B cell (primary cell): ENCODE data around the gene SYT6. TPM values are rescaled to one million over a fixed set of nuclear protein-coding genes. Genes with fewer than 3 reads are reported as not detected.

Experiments
- ATAC-seq: fragments of 200-7000 bp; cut with Tn5 transposase; one replicate; pipeline ENCODE4 v1.10.0; 2021; ENCODE audit warnings: low read depth, mild to moderate bottlenecking, moderate number of reproducible peaks, moderate library complexity
- CTCF ChIA-PET: fragments of 350-600 bp; sonication (Branson Sonifier 250); formaldehyde crosslinking; loops from one replicate; lab custom pipeline; 2021; ENCODE audit warnings: antibody characterized with exemption, inconsistent platforms; lab: Charles Lee
- POLR2A ChIA-PET: fragments of 350-600 bp; sonication (Branson Sonifier 250); formaldehyde crosslinking; loops from one replicate; lab custom pipeline; 2021; ENCODE audit warnings: antibody characterized with exemption; lab: Charles Lee
- DNase-seq: peaks from one replicate; pipeline ENCODE4 v3.0.0; 2013
- H2AFZ ChIP-seq: 2 replicates; pipeline ENCODE4 v1.6.1; 2012; ENCODE audit warnings: mild to moderate bottlenecking, low read depth, low read length; ENCODE audit not compliant: insufficient read depth, poor library complexity, severe bottlenecking
- H3K27ac ChIP-seq, 2 donors: 1 replicate in 1 of 2; 2 replicates in 1 of 2; pipeline ENCODE4 v1.5.1; 2012 to 2013; ENCODE audit warnings: low read length in 2 of 2, mild to moderate bottlenecking in 2 of 2, moderate library complexity in 1 of 2
- H3K27me3 ChIP-seq, 4 experiments: fragments of 200-600 bp in 1 of 4; sonication (generic) in 1 of 4; replicated peaks in 1 of 4; 1 replicate in 2 of 4; 2 replicates in 2 of 4; pipeline versions ENCODE4 v1.6.1 to v1.7.0; 2013 to 2016; ENCODE audit warnings: low read length in 3 of 4, mild to moderate bottlenecking in 2 of 4, mixed read lengths in 1 of 4, moderate library complexity in 1 of 4; ENCODE audit not compliant: insufficient read depth in 4 of 4, control insufficient read depth in 3 of 4; ENCODE audit errors: control extremely low read depth in 1 of 4
- H3K36me3 ChIP-seq, 2 experiments: replicated peaks in 1 of 2; 1 replicate in 1 of 2; 2 replicates in 1 of 2; pipeline versions ENCODE4 v1.6.1 to v1.7.1; 2013; ENCODE audit warnings: low read length in 1 of 2; ENCODE audit not compliant: insufficient read depth in 2 of 2, control insufficient read depth in 1 of 2; ENCODE audit errors: control extremely low read depth in 1 of 2, extremely low read depth in 1 of 2
- H3K4me1 ChIP-seq, 2 donors: fragments of 200-600 bp in 1 of 2; sonication (generic) in 1 of 2; 1 replicate in 1 of 2; 2 replicates in 1 of 2; pipeline versions ENCODE4 v1.5.1 to v1.6.1; 2013 to 2017; ENCODE audit warnings: low read length in 2 of 2; ENCODE audit not compliant: control insufficient read depth in 2 of 2, insufficient read depth in 2 of 2
- H3K4me2 ChIP-seq: replicated peaks from 2 replicates; pipeline ENCODE3; 2012; ENCODE audit warnings: mild to moderate bottlenecking, low read depth, low read length; ENCODE audit not compliant: poor library complexity, severe bottlenecking
- H3K4me3 ChIP-seq, 5 experiments: fragments of 200-600 bp in 1 of 5; sonication (generic) in 1 of 5; 1 replicate in 3 of 5; 2 replicates in 2 of 5; pipeline versions ENCODE4 v1.5.1 to v1.7.0; 2011 to 2016; ENCODE audit warnings: low read length in 4 of 5, mild to moderate bottlenecking in 4 of 5, low read depth in 2 of 5, control low read depth in 1 of 5, moderate library complexity in 1 of 5; ENCODE audit not compliant: insufficient read depth in 1 of 5; ENCODE audit errors: control extremely low read depth in 1 of 5, extremely low read depth in 1 of 5
- H3K79me2 ChIP-seq: fragments of 200-600 bp; sonication (generic); one replicate; pipeline ENCODE4 v1.6.0; 2016; ENCODE audit warnings: low read length; ENCODE audit not compliant: control insufficient read depth, insufficient read depth
- H3K9ac ChIP-seq: fragments of 200-600 bp; sonication (generic); 2 replicates; pipeline ENCODE4 v1.6.1; 2017; ENCODE audit warnings: mild to moderate bottlenecking, low read length, moderate library complexity
- H3K9me3 ChIP-seq, 3 donors: one replicate each; pipeline versions ENCODE4 v1.6.1 to v1.7.1; 2013; ENCODE audit warnings: low read length in 2 of 3; ENCODE audit not compliant: control insufficient read depth in 2 of 3, insufficient read depth in 1 of 3; ENCODE audit errors: control extremely low read depth in 1 of 3
- H4K20me1 ChIP-seq: 2 replicates; pipeline ENCODE4 v1.6.0; 2012; ENCODE audit warnings: mild to moderate bottlenecking, low read length; ENCODE audit not compliant: insufficient read depth, control insufficient read depth, poor library complexity, severe bottlenecking
- H3K27ac Mint-ChIP-seq: one replicate; pipeline ENCODE4 v1.8.0; 2021; ENCODE audit warnings: mixed read lengths
- H3K27me3 Mint-ChIP-seq: one replicate; pipeline ENCODE4 v1.8.0; 2021; ENCODE audit warnings: mixed read lengths
- H3K4me1 Mint-ChIP-seq: one replicate; pipeline ENCODE4 v1.8.0; 2021; ENCODE audit warnings: mixed read lengths
- H3K4me3 Mint-ChIP-seq: one replicate; pipeline ENCODE4 v1.8.0; 2021; ENCODE audit warnings: mixed read lengths
- H3K9me3 Mint-ChIP-seq: one replicate; pipeline ENCODE4 v1.8.0; 2022; ENCODE audit warnings: mixed read lengths; ENCODE audit not compliant: insufficient read depth
- CTCF ChIP-seq: fragments of 200-600 bp; IDR thresholded peaks from one replicate; pipeline ENCODE4 v1.8.0; 2022; ENCODE audit warnings: antibody characterized with exemption, mild to moderate bottlenecking
- EZH2 ChIP-seq: IDR thresholded peaks from 2 replicates; pipeline ENCODE4 v1.6.1; 2012; ENCODE audit warnings: borderline replicate concordance, low read depth, mild to moderate bottlenecking, moderate library complexity, low read length; ENCODE audit not compliant: insufficient read depth, poor library complexity, severe bottlenecking
- WGBS: methylation state at CpG from one replicate; pipeline ENCODE4 v1.1.5; 2013; ENCODE audit warnings: missing lambda C conversion rate; ENCODE audit not compliant: insufficient coverage; 5-methylcytosine and 5-hydroxymethylcytosine counted together
- intact Hi-C: fragments of 100-400 bp; cut with micrococcal nuclease; formaldehyde crosslinking; loops from one replicate; pipeline ENCODE4 v1.10.0; 2022
- polyA plus RNA-seq: library from polyadenylated mRNA; depleted of rRNA; stranded (reverse); fragments of >200 nt; gene quantifications from 2 replicates; pipeline ENCODE4 v1.2.3, GENCODE V29; 2012
- total RNA-seq, 2 donors: library from RNA; stranded (reverse); fragments of 120-200 nt in 1 of 2; gene quantifications; 1 replicate in 1 of 2; 2 replicates in 1 of 2; pipeline versions ENCODE4 v1.2.3 to v1.2.4, GENCODE V29; 2013 to 2022

SYT6 gene
- total and polyA plus RNA-seq, 2 donors (not counting 1 experiment from before 2014, with no cell fraction given), result not detected

GRCh38 chr1:114054148-114054547 lies 99.5 kb downstream of the SYT6 start:
- ATAC-seq (no peak), DNase-seq (no peak)
- no peak overlapping the region for H2AFZ ChIP-seq
- intact Hi-C loops, result no loop called here
- no peak overlapping the region for H3K4me2 ChIP-seq
- no peak overlapping the region for H3K4me3 ChIP-seq
- 95% methylated on average over 1 of the region's 2 CpGs for WGBS
- H3K79me2 ChIP-seq, result no peaks in the 10 kb centered on the region
- no peaks in the 10 kb centered on the region for H3K4me1 Mint-ChIP-seq
- no peaks in the 10 kb centered on the region for H3K4me1 ChIP-seq
- no peak overlapping the region for H3K27ac Mint-ChIP-seq
- POLR2A ChIA-PET, result no interaction called here
- H3K9ac ChIP-seq, result no peak overlapping the region
- H3K4me3 Mint-ChIP-seq, result no peak overlapping the region
- peaks cover 0 to 4% (median 1%) of the 10 kb centered on the region in 4 experiments for H3K27me3 ChIP-seq
- CTCF ChIA-PET, result no interaction called here
- H3K27ac ChIP-seq, result no peak overlapping the region
- TF ChIP-seq EZH2 (no peak), CTCF (no peak)
- no peaks in the 10 kb centered on the region for H3K9me3 ChIP-seq
- no peaks in the 10 kb centered on the region for H3K36me3 ChIP-seq
- peaks cover 5% of the 10 kb centered on the region for H3K9me3 Mint-ChIP-seq
- peaks cover 13% of the 10 kb centered on the region for H3K27me3 Mint-ChIP-seq
- no peaks in the 10 kb centered on the region for H4K20me1 ChIP-seq

- Mint-ChIP-seq H3K27me3 (peaks cover 18% of the 10 kb centered on the region), H3K27ac (no peak overlapping the region), H3K4me3 (no peak overlapping the region), H3K4me1 (no peaks in the 10 kb centered on the region), H3K9me3 (no peaks in the 10 kb centered on the region)
- H2AFZ ChIP-seq, result no peak overlapping the region
- H3K9ac ChIP-seq, result no peak overlapping the region
- DNase-seq (no peak), ATAC-seq (no peak)
- intact Hi-C loops, result no loop called here
- no peaks in the 10 kb centered on the region for H3K36me3 ChIP-seq
- H3K9me3 ChIP-seq, result peaks cover 0 to 3% (median 0%) of the 10 kb centered on the region in 3 donors
- WGBS, result 71% methylated on average over 1 of the region's 1 CpG
- peaks cover 0 to 12% (median 3%) of the 10 kb centered on the region in 4 experiments for H3K27me3 ChIP-seq
- H3K4me1 ChIP-seq, result no peaks in the 10 kb centered on the region
- no peak overlapping the region for H3K4me2 ChIP-seq
- H3K27ac ChIP-seq, result no peak overlapping the region
- TF ChIP-seq EZH2, result no peak
- TF ChIP-seq CTCF, result no peak
- no peaks in the 10 kb centered on the region for H3K79me2 ChIP-seq
- ChIA-PET CTCF (interaction anchor here (0.6 kb wide), 1 partner anchor 1241 kb away, joined by 3 read pairs; no protein-coding TSS in a partner anchor), POLR2A (no interaction called here)
- H4K20me1 ChIP-seq, result no peaks in the 10 kb centered on the region
- no peak overlapping the region for H3K4me3 ChIP-seq
Observed at GRCh38 chr1:114048232-114048631, 105.4 kb downstream of the SYT6 start.
